LNCaP clone FGC (cell line): Measurements from ENCODE around the gene KLRK1.
"Not testable (repeated sequence)": the region's sequence is repeated elsewhere in the genome, so short reads cannot be mapped to it uniquely, and the experiment has no call there.

ENCODE experiments used
- DNase-seq: peaks from one replicate; pipeline ENCODE4 v3.0.0-alpha.2; 2011; ENCODE audit warnings: low read depth
- H3K4me3 ChIP-seq: 2 replicates; pipeline ENCODE4 v1.5.1; 2011; ENCODE audit warnings: mild to moderate bottlenecking, low read depth, low read length, control low read depth
- CTCF ChIP-seq: IDR thresholded peaks from 2 replicates; pipeline ENCODE4 v1.5.1; 2012; ENCODE audit warnings: mild to moderate bottlenecking; ENCODE audit not compliant: control insufficient read depth, insufficient read depth; ENCODE audit errors: extremely low read depth

Gene KLRK1

GRCh38 chr12:10381928-10382628, 7.8 kb downstream of the KLRK1 start:
- no peak for TF ChIP-seq CTCF

GRCh38 chr12:10378737-10379136, 11.1 kb downstream of the KLRK1 start:
- not testable (repeated sequence) for DNase-seq, H3K4me3 ChIP-seq

More at GRCh38 chr12:10381928-10382628, 7.8 kb downstream of the KLRK1 start:
- no peak for DNase-seq
- no peak overlapping the region for H3K4me3 ChIP-seq

- TF ChIP-seq CTCF, result no peak
- DNase-seq, result no peak
- no peak overlapping the region for H3K4me3 ChIP-seq
Observed at GRCh38 chr12:10374624-10375018, 15.2 kb downstream of the KLRK1 start.

- H3K4me3 ChIP-seq, result no peak overlapping the region
- DNase-seq, result no peak
- no peak for TF ChIP-seq CTCF
Observed at GRCh38 chr12:10372559-10372958, 17.3 kb downstream of the KLRK1 start.

GRCh38 chr12:10371893-10372535, 17.8 kb downstream of the KLRK1 start:
- DNase-seq, H3K4me3 ChIP-seq: not testable (repeated sequence)

GRCh38 chr12:10369557-10370415, 20.1 kb downstream of the KLRK1 start:
- no peak for TF ChIP-seq CTCF
- no peak for DNase-seq
- no peak overlapping the region for H3K4me3 ChIP-seq

- TF ChIP-seq CTCF, result no peak
- no peak for DNase-seq
- H3K4me3 ChIP-seq, result no peak overlapping the region
Observed at GRCh38 chr12:10368206-10369171, 21.4 kb downstream of the KLRK1 start.

- DNase-seq, result not testable (repeated sequence)
Observed at GRCh38 chr12:10367714-10368113, 22.1 kb downstream of the KLRK1 start.

More at GRCh38 chr12:10367714-10368113, 22.1 kb downstream of the KLRK1 start:
- H3K4me3 ChIP-seq, result not testable (repeated sequence)
